GM19438 (cell line): ENCODE measurements around the gene SEMA5A.

Experiments
- ATAC-seq: cut with Tn5 transposase; IDR thresholded peaks from one replicate; pipeline ENCODE4 v1.9.1; 2021; ENCODE audit warnings: low read depth; ENCODE audit not compliant: unreplicated experiment

SEMA5A gene

DNA sequence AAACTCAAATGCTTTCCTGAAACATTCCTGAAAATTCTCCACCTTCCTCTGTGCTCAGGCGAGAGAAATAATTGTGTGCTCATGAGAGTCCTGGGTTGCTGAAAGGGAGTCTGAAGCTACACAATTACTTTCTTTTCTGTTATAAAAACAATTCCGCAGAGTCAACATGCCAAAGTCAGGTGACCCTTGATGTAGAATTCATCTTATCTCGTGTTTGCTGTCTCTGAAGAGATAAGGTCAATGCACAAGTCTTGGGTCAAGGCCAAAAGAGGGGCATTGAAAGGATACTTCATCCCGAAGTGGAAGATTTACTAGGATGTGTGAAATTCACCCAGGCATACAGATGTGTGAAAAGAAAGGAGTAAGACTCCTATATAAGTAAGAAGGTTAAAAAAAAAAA is 493.5 kb downstream of the SEMA5A start:
- ATAC-seq: no peak

- ATAC-seq: no peak
Measured at GRCh38 chr5:9051779-9052178, 494.1 kb downstream of the SEMA5A start.

- no peak for ATAC-seq
Measured at GRCh38 chr5:9047932-9048331, 497.9 kb downstream of the SEMA5A start.

- ATAC-seq: no peak
Measured at GRCh38 chr5:9046756-9047481, 499.0 kb downstream of the SEMA5A start.

DNA sequence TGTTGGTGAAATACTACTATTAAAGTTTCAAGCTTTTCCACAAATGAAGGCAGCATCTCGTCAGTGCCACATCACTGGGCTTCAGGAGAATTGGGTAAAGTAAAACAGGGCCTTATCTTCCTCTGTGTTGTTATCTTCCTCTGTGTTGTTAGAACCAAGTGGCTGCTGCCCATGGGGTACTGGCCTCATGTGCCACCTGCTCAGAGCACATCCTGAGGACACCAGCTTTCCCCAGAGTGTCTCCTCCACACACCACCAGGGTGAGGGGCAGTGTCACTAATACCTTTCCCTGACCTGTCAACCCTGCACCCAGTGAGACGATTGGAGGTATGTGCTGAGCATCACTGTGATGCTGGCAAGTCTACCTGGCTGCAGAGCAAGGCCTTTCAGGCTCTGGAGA is 499.9 kb downstream of the SEMA5A start:
- ATAC-seq: no peak

DNA sequence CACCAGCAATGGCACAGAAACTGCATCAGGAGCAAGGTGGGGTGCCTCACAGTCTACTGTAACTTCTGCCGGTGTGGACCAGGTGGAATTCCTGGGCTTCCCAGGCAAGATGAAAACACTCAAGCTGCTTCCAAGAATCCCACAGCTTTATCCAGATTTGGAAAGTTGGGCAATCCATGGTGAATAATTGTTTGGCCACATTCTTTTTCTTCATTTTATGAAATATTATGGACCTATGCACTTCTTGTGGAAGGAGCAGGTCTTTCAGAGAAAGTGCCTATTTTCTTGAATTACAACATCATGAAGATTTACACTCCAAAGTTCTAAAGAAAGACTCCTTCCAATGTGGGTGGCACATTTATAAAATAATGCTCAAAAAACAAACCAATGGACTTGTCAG is 503.6 kb downstream of the SEMA5A start:
- ATAC-seq: no peak

DNA sequence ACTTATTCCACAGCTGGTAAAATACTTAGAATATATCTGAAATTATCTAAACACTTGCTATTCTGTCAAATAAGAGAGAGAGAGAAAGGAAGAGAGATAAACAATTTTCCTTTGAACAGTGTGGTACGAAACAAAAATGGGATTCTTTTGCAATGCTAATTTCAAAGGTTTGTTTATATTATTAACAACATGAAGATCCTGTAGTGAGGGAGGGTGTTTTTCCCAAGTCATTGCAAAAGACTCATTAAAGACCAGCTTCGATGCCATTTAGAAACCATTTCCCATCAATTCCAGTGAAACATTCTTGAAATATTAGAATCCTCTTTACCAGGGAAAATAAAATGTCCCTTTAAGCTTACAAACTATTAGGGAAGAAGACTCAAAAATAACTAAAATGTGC is 505.4 kb downstream of the SEMA5A start:
- ATAC-seq: no peak

GRCh38 chr5:9037048-9037447 is 508.8 kb downstream of the SEMA5A start:
- no peak for ATAC-seq

DNA sequence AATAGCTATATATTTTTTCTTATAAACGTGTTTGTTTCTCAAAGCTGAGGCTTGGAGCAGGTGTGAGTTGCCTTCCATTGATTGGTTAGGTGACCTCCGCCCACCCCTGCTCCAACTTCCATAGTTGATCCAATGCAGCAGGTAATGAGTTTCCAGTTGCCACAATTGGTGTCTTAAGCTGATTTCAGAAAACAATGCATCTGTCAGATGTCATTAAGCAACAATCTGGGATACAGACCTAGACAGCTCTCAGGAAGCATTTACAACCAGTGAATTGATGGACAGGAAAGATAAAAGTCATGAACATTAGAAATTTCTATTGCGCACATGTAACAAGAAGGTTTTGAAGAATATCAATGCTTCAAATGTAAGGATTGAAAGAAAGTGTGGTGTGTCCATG is 510.5 kb downstream of the SEMA5A start:
- no peak for ATAC-seq

- no peak for ATAC-seq
Measured at GRCh38 chr5:9034649-9035048, 511.2 kb downstream of the SEMA5A start.

- no peak for ATAC-seq
Measured at GRCh38 chr5:9033524-9033923, 512.4 kb downstream of the SEMA5A start.

DNA sequence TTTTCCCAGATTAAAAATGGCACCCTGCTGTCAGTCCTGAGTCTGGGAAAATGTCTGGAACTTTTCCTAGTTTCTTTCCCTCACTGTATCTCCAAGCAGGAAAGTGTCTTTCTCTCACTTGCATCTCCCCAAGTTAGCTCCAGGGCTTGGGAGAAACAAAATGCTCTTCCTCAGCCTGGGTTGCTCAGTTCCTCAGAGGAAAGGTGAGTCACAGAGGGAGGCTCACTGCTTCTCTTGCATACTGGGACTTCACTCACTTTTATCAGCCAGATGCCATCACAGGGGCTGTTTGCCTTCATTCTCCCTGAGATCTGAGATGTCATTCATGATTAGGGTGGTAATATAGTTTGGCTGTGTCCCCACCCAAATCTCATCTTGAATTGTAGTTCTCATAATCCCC is 519.9 kb downstream of the SEMA5A start:
- ATAC-seq: no peak

GRCh38 chr5:9020996-9021395 is 524.9 kb downstream of the SEMA5A start:
- ATAC-seq: no peak

DNA sequence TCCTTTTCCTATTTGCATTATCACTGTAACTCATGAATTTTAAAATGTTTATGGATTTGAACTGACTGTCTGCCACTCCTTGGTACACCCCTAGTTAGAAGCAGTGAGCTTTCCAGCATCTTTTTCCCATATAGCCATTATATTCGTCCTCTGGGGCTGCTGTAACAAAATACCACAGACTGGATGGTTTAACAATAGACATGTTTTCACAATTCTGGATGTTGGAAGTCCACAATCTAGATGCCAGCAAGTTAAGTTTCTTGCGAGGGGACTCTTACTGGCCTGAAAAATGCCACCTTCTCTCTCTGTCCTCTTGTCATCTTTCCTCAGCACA is 530.0 kb downstream of the SEMA5A start:
- ATAC-seq: no peak

- ATAC-seq: no peak
Measured at GRCh38 chr5:9015260-9015936, 530.5 kb downstream of the SEMA5A start.

DNA sequence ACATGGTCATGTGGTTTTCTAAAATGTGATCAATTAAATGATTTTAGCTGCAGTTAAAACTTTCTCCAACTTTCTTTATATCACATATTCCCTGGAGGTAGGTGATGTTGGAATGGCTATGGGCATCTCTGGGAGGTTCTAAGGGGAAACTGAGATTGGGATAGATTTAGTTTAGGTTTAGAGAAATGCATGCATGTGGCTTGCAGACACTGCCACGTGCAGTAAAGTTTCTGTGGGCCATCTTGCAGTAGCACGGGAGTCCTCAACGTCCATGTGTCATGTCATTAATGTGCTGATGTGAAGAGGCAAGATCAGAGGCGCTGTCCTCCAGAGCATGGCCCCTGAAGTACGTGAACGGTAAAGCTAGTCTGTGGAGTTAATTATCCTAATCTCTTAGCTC is 532.7 kb downstream of the SEMA5A start:
- no peak for ATAC-seq

GRCh38 chr5:9009931-9010651 is 535.8 kb downstream of the SEMA5A start:
- no peak for ATAC-seq

- ATAC-seq: no peak
Measured at GRCh38 chr5:8997542-8998070, 548.3 kb downstream of the SEMA5A start.

DNA sequence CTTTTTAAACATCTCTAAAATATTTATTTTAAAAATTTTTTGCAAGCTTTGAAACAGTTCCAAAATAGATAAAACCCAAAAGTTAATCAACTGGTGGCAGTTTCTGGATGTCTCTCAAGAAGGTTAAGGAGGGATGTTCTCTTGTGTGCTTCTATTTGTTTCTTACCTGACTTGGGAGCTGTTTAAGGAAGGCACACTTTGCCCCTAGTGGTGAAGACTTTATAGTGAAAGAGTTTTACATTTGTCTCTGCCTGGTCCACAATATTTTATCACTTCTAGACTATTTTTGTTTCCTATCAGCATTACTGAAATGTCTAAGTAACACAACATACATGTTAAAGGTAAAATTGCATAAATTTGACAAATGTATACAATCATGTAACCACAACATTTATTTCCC is 552.8 kb downstream of the SEMA5A start:
- no peak for ATAC-seq
